Coronary artery (tissue), 2 donors: ENCODE results near the gene CCDC102B.

Source experiments
- DNase-seq: peaks from one replicate; pipeline ENCODE4 v3.0.0-alpha.2; 2017; ENCODE audit warnings: low spot score
- H3K27ac ChIP-seq, 2 donors: fragments of 200-600 bp; sonication (generic); one replicate each; pipeline ENCODE4 v1.5.1; 2016 to 2019
- H3K4me3 ChIP-seq: fragments of 200-600 bp; sonication (generic); 2 replicates; pipeline ENCODE4 v1.5.1; 2016; ENCODE audit warnings: mild to moderate bottlenecking, moderate library complexity
- TF ChIP-seq, protein P1 (sequence below): fragments of 200-600 bp; sonication (generic); IDR thresholded peaks from one replicate; pipeline ENCODE4 v1.5.1; 2019; ENCODE audit warnings: antibody characterized with exemption

CCDC102B gene

DNA sequence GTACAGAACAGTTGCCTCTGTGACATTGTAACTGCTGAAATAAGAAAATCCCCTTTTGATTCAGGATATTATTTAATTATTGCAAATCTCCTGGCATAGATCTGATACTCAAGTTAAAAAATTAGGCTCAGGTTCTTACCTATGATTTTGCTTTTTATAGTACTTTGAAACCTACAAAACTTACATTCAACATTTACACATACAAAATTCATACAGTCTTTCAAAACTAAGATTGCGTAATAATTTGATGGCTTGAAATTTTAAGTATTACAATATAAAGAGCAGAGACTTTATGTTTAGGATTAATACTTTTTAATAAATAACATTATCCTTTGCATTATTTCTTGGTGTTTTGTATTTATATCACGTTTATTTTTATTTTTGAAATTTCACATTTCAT, 291.1 kb downstream of the CCDC102B start:
- TF ChIP-seq, protein P1, sequence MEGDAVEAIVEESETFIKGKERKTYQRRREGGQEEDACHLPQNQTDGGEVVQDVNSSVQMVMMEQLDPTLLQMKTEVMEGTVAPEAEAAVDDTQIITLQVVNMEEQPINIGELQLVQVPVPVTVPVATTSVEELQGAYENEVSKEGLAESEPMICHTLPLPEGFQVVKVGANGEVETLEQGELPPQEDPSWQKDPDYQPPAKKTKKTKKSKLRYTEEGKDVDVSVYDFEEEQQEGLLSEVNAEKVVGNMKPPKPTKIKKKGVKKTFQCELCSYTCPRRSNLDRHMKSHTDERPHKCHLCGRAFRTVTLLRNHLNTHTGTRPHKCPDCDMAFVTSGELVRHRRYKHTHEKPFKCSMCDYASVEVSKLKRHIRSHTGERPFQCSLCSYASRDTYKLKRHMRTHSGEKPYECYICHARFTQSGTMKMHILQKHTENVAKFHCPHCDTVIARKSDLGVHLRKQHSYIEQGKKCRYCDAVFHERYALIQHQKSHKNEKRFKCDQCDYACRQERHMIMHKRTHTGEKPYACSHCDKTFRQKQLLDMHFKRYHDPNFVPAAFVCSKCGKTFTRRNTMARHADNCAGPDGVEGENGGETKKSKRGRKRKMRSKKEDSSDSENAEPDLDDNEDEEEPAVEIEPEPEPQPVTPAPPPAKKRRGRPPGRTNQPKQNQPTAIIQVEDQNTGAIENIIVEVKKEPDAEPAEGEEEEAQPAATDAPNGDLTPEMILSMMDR: no peak
- no peak overlapping the region for H3K4me3 ChIP-seq
- no peak overlapping the region for H3K27ac ChIP-seq
- no peak for DNase-seq

DNA sequence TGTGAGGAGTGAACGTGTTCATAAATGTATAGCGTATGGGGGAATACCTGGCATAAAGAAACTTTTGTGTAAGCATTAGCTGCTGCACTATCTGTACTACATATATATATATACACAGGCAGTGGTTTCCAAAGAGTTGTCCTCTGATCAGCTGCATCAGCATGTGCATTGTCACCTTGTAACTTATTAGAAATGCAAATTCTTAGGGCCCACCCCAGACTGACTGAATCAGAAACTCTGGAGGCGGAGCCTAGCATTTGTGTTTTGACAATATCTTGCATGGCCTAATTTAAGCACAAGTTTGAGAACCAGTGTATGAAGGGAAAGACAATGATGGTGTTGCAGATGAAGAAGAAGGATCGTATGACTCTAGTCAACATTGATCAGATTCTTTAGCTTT, 299.5 kb downstream of the CCDC102B start:
- no peak for DNase-seq
- H3K27ac ChIP-seq: no peak overlapping the region
- TF ChIP-seq, protein P1: no peak
- H3K4me3 ChIP-seq: no peak overlapping the region

DNA sequence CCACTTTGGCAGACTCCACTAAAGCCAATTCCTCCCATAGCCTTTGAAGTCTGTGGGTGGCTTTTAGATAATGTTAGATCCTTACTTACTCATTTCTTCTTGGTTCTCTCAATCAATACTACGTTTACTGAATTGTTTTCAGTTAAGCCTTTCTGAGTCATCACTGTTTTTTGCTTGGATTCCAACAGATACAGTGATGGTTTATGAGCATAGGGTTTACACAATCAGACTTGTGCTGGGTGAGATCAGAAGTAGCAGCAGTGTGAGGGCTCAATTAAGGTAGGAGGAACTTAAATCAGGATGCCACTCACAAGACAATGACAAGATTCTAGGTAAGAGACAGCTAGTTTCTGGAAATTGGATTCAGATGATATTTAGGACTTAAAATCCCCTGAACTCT, 305.1 kb downstream of the CCDC102B start:
- no peak for DNase-seq
- Histone ChIP-seq H3K27ac (no peak overlapping the region), H3K4me3 (no peak overlapping the region)
- TF ChIP-seq, protein P1: no peak
